ENCODE results near the gene FBXW11. TPM values are rescaled to one million over a fixed set of nuclear protein-coding genes. Genes with fewer than 3 reads are reported as not detected.
"Not testable (repeated sequence)": the region's sequence is repeated elsewhere in the genome, so short reads cannot be mapped to it uniquely, and the experiment has no call there.

FBXW11 gene
- polyA plus RNA-seq, 1 donor, result 34.6 TPM

GRCh38 chr5:172020110-172020786, 13.8 kb upstream of the FBXW11 start:
- DNase-seq (ENCODE audit: low read depth), result not testable (repeated sequence)

GRCh38 chr5:172015346-172015745, 8.9 kb upstream of the FBXW11 start:
- DNase-seq (ENCODE audit: low read depth), result no peak

- no peak for DNase-seq (ENCODE audit: low read depth)
These were observed 3.8 kb upstream of the FBXW11 start for GRCh38 chr5:172010278-172010677.

- no peak for DNase-seq (ENCODE audit: low read depth)
These were observed 3.3 kb upstream of the FBXW11 start for GRCh38 chr5:172009536-172010270.

- no peak for DNase-seq (ENCODE audit: low read depth)
These were observed 2.3 kb upstream of the FBXW11 start for GRCh38 chr5:172008689-172009141.

- no peak for DNase-seq (ENCODE audit: low read depth)
These were observed 1.6 kb upstream of the FBXW11 start for GRCh38 chr5:172008111-172008455.

- no peak for DNase-seq (ENCODE audit: low read depth)
These were observed 1.0 kb upstream of the FBXW11 start for GRCh38 chr5:172007175-172008110.

- no peak for DNase-seq (ENCODE audit: low read depth)
These were observed 624 bp downstream of the FBXW11 start for GRCh38 chr5:172005708-172006320.

GRCh38 chr5:172004824-172005237, 1.6 kb downstream of the FBXW11 start:
- DNase-seq (ENCODE audit: low read depth), result no peak

- no peak for DNase-seq (ENCODE audit: low read depth)
These were observed 2.7 kb downstream of the FBXW11 start for GRCh38 chr5:172003746-172004145.

- no peak for DNase-seq (ENCODE audit: low read depth)
These were observed 3.5 kb downstream of the FBXW11 start for GRCh38 chr5:172002840-172003512.

GRCh38 chr5:172002310-172002709, 4.1 kb downstream of the FBXW11 start:
- no peak for DNase-seq (ENCODE audit: low read depth)

GRCh38 chr5:171999877-172000276, 6.6 kb downstream of the FBXW11 start:
- DNase-seq (ENCODE audit: low read depth), result no peak

- DNase-seq (ENCODE audit: low read depth), result no peak
These were observed 7.3 kb downstream of the FBXW11 start for GRCh38 chr5:171999100-171999499.

GRCh38 chr5:171997011-171997410, 9.4 kb downstream of the FBXW11 start:
- no peak for DNase-seq (ENCODE audit: low read depth)

- no peak for DNase-seq (ENCODE audit: low read depth)
These were observed 13.6 kb downstream of the FBXW11 start for GRCh38 chr5:171992813-171993212.

GRCh38 chr5:171992305-171992704, 14.1 kb downstream of the FBXW11 start:
- DNase-seq (ENCODE audit: low read depth), result no peak

GRCh38 chr5:171990713-171991015, 15.8 kb downstream of the FBXW11 start:
- no peak for DNase-seq (ENCODE audit: low read depth)

GRCh38 chr5:171989946-171990712, 16.3 kb downstream of the FBXW11 start:
- no peak for DNase-seq (ENCODE audit: low read depth)

- DNase-seq (ENCODE audit: low read depth), result no peak
These were observed 17.2 kb downstream of the FBXW11 start for GRCh38 chr5:171989276-171989675.

- DNase-seq (ENCODE audit: low read depth), result no peak
These were observed 19.7 kb downstream of the FBXW11 start for GRCh38 chr5:171986772-171987171.

Data from forelimb muscle (tissue), 1 donor.